ENCODE measurements around the gene MUSK.
"Not testable (repeated sequence)": the region's sequence is repeated elsewhere in the genome, so short reads cannot be mapped to it uniquely, and the experiment has no call there.

MUSK gene

DNA sequence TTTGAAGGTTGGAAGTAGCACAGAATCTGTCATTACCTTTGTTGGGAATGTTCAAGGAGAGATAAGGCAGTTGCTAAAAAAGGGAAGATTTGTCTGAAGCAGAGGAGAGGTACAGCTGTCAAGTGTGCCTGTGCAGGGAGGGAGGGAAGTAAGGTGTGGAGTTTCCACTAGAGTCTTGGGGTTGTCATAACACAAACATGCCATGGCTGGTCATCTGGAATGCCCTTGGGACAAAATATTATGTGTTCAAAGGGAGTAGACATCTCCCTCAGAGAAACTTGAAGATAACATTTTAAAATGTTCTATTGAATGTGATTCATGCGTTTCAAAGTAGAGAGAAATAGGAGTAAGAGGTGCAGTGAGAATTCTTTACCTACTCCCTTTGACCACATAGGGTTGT, 95.0 kb downstream of the MUSK start:
- DNase-seq (ENCODE audit: low read depth), result no peak

DNA sequence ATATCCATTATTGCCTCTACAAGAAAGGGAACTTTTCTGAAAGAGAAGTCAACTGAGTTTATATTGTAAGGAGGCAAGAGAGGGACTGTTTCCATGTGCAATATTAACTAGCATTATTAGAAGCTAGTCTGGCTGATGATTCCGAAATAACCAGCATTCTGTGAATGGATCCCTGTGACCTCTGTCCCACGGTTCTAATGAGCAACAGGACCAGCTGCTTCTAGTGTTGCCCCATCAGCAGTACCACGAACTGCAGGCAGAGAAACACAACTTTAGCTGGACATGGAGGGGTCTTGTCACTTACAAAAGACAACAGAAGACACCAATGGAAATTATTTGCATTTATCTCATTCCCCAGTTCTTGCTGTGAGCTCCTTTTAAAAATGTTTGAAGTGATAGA, 95.4 kb downstream of the MUSK start:
- DNase-seq (ENCODE audit: low read depth), result no peak

DNA sequence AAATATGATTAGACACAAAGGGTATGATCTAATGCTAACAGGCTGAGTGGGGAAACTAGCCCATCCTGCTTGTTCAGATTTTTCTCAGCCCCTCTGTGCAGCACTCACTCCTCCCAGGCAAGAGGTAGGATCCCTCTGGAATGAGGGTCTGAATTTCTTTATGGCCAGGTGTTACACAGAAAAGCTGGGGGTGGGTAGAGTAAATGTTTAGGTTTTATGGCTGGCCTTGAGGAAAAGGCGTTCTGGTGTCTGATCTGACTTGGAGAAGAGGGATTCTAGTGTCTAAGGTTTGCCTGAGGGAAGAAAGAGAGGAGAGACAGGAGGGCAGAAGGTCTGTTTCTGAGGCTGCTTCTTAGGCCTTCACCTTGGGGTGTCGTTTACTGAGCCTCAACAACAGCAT, 97.3 kb downstream of the MUSK start:
- DNase-seq (ENCODE audit: low read depth), result no peak

DNA sequence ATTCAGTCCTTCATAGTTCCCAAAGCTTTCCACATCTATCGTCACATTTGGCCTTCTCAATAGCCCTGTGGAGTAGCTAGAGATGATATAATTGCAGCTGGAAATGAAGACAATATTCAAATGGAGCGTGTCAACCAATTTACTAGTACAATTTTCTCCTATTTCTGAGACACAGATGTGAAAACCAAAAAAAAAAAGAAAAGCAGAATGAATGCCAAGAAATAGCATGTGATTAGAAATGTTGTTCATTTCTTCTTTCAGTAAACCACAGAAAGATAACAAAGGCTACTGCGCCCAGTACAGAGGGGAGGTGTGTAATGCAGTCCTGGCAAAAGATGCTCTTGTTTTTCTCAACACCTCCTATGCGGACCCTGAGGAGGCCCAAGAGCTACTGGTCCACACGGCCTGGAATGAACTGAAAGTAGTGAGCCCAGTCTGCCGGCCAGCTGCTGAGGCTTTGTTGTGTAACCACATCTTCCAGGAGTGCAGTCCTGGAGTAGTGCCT, 99.0 kb downstream of the MUSK start:
- DNase-seq (ENCODE audit: low read depth), result no peak

DNA sequence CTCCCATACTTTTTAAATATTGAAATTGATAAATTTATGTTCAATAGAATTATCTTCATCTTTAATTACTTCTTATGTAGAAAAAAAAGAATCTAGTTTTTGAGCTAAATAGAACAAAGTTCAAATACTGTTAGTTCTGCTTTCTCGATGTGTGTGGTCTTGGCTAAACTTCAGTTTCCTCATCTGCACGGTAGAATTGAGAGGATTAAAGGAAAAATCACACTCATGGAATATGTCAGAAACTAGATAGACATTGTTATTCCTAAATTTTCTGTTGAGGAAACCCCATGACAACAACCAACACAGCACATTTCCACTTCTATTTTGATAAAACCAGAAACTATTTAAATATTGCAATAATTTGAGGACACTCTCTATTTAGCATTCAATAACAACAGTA, 100.3 kb downstream of the MUSK start:
- no peak for DNase-seq (ENCODE audit: low read depth)

DNA sequence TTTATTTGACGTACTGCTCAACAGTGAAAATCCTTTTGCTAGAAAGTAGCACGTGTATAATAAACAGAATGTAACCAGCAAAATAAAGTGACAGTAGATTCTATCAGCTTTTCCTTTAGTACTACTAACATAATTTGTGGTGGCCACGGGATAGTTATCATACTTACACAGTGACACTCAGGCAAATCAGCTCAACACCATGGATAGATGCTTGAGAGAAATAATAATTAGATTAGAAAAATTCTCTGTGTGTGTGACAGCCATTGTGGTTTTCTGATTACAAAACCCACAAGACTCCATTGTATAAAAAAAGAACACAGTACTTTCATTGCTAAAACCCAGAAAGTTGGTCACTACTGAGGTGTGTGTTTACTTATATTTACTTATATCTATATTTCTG, 101.1 kb downstream of the MUSK start:
- no peak for DNase-seq (ENCODE audit: low read depth)

DNA sequence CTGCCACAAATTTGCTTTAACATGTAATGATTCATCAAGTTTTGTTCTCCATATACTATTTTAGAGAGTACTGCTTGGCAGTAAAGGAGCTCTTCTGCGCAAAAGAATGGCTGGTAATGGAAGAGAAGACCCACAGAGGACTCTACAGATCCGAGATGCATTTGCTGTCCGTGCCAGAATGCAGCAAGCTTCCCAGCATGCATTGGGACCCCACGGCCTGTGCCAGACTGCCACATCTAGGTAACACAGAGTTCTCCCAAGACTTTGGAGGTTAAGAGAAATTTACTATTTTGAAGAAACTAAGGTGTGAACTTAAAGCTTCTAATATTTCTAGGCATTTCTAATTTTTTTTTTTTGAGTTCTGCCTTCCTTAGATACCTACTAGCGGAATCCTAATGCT, 107.1 kb downstream of the MUSK start:
- DNase-seq (ENCODE audit: low read depth), result no peak

DNA sequence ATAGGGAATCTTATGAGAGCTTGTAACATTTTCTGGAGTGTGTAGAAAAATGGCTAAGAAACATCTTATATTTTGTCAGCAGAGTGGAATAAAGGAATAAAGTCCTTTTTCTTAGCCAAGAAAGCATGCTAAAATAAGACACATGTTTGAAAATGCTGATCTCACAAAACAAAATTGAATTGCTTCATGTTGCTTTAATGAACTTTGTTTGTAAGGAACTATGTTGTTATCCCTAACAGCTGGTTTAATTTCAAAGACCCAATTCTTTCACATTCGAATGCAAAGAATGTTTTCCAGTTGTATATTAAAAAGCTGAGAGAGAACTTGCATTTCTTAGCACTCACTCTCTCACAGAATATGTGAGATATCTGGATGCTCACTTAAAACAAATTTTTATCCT, 107.6 kb downstream of the MUSK start:
- DNase-seq (ENCODE audit: low read depth), result no peak

DNA sequence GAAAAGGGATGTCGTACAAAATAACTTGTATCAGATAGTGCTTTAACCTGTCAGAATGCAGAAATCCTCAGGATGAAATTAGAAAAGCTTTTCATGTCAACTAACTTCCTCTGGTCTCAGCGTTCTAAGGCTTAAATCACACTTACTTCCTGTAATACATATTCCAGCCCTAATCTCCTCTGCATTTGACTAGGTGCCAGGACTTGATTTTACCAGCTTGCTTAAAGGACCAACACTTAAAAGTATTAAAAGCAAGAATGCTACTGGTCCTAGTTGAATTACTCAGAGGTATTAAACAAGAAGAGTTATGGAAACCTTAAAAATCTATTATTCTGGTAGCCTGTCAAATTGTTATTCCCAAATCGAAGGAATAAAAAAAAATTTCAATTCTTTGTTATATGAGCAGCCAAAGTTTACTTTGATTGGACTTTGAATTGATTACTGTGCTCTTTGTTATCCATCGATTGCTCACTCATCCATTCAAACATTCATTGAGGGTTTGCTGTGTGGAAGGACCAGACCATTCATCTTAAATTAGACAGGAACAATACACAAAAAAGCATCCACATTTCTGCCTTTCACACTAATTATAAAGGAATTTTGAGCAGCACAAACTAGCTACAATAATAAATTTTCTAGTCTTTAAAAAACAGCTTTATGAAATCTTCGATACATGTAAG, 108.7 kb downstream of the MUSK start:
- no peak for DNase-seq (ENCODE audit: low read depth)

DNA sequence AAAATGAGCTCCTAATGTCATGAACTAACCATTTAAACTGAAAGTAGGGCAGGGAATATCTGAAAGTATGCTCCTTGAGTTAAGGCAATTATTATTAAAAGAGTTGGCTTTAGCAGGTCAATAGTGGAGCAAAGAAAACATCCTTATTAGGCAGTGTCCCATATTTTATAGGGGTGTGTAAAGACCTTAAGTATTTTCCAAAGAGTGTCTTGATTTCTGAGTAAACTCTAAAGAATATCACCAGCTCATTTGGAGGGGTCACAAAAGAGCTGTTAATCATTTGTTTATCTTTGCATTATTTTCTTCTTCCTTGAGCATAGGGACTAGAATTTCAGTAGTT, 109.3 kb downstream of the MUSK start:
- no peak for DNase-seq (ENCODE audit: low read depth)

DNA sequence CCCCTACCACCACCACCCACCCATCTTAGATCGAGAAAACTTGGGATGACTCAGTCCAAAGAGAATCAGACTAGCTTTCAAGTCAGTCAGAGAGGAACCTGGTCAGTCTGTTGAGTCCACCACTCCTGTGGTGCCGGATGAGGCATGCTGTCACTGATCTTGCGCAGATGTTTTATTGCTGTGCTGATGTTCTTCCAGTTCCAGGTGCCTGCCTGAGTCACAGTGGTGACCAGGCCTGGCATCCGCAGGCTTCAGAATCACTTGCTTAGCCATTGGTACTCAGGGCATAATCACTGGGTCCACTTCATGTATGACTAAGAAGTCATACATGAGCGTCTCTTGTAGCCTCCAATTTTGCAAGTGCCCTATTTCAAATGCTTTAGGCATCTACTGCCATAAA, 114.1 kb downstream of the MUSK start:
- no peak for DNase-seq (ENCODE audit: low read depth)

DNA sequence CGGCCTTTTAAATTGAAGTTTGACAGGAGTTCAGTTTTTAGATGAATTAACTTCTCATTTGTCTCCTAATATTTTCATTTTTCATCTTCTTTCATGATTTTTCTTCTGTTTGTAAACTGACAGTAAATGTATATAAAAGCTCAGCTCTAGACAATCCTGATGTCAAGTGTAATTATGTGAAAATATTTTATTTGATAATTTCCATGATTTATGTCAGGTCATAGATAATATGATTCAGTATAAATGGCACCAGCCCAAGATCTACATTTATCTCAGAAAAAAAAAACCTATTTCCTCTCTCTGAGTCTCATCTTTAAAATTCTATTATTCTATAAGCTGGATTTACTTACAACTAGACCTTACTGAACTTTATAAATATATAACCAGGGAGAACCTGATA, 115.7 kb downstream of the MUSK start:
- DNase-seq (ENCODE audit: low read depth), result no peak

DNA sequence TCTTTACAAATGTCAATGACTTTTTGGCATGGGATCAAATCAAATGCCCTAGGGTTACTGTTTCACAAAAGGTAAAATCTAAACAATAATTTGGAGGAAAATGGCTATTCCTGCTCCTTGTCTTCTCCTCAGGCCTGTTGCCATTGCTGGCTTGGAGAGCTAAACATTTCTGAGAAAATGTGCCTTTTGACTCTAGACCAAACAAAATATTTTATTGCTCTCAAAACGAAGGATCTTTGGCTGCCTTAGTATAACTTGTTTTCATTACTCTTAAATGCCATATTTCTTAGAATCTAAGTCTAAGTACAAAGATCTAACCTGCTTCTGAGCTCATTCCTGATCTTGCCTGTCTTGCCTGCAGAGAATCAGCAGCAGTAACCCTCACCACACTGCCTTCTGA, 116.6 kb downstream of the MUSK start:
- DNase-seq (ENCODE audit: low read depth), result no peak

DNA sequence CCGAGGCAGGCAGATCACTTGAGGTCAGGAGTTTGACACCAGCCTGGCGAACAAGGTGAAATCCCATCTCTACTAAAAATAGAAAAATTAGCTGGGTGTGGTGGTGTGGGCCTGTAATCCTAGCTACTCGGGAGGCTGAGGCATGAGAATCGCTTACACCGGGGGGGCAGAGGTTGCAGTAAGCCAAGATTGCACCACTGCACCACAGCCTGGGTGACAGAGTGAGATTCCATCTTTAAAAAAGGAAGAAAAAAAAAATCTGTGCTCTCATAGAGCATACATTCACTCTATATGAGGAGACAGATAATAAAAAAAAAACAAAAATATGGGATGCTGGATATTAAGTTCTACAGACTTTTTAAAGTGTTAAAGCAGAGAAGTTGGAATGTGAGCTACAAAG, 119.8 kb downstream of the MUSK start:
- not testable (repeated sequence) for DNase-seq (ENCODE audit: low read depth)

DNA sequence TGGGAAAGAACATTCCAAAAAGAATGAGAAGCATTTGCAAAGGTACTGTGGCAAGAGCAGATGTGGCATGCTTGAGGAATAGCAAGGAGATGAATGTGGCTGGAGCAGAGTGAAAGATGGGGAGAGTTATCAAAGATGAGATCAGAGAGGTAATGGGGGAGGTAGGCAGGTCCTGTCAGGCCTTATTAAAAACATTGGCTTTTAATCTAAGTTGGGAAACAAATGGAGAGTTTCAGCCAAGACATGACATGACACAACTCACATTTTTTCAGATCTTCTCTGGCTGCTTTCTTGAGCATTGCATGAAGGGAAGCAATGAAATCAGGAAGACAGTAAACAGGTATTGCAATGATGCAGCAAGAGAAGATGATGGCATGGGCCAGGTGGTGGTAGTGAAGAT, 120.3 kb downstream of the MUSK start:
- no peak for DNase-seq (ENCODE audit: low read depth)

DNA sequence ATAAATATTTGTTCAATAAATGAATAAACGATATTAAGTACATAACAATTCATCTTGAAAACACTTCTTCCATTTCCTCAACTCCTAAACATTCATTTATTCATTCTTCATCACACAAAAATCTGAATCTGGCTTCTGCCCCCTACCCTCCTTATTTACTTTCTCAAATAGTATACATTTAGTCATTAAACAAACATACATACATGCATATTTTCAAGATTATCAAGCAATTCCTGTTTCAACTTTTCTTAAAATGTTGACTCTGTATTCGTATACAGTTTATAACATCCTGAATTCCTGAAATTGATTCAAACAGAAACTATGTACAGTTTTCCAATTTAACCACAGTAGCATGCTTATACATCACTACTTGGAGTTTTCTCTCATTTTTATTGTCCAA, 129.0 kb downstream of the MUSK start:
- no peak for DNase-seq (ENCODE audit: low read depth)

DNA sequence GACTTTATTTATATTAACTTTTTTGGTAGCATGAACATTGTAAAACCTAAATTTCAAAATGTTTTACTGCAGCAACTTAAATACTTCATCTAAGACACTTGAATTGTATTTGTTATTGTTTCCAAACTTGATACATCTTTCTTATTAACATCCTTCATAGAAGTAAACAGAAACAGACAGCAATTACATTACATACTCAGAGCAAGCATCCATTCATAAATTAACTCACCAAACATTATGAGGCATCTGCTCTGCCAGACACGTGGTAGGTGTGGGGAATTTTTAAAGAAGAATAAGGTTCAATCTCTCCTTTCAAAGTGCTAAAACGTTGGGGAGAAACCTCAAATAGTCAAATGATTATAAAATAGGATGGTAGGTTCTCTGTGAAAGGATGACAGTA, 130.8 kb downstream of the MUSK start:
- DNase-seq (ENCODE audit: low read depth), result no peak

DNA sequence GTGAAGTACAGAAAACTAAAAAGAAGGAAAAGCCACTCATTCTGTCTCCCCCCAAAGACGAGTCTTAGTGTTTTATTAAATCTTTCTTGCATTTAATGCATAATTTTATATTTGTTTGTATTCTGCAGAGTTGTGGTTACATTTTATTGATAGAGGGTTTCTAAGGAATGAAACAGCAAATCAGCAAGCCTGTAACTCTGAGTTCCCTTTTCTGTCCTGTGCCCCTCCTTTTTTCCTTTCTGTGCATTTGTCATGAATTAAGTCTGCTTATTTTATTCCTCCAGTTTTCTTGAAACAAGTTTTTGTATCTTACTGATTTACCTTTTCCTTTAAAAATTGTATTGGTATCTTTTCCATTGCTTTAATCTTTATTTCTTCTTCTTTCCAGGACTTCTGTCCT, 132.8 kb downstream of the MUSK start:
- no peak for DNase-seq (ENCODE audit: low read depth)

DNA sequence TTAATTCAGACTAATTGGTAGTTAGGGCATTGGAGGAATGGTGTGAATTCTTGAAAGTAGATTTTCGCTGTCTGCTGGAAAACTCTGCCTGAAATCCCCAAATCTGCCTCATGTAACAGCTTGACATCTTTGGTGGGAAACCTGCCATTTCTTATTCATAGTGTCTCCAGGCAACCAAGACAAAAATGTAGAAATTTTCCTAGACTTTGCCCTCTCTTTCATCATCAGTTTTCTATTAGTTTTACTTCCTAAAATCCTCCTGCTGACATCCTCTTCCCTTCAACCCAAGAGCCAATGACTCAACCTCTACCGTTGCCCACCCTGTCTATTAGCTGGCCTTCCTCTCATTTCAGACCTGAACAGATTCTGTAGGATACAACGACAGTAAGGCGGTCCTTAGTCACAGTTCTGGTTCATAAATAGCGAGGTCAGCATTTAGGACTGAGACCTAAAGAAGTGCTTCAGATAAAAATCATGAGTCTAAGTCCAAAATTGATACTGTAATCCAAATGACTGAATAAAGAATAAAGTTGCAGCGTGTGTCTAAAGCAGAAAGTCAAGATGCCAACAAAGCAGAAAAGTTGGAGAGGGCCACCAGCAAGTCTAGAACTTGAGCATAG, 133.9 kb downstream of the MUSK start:
- no peak for DNase-seq (ENCODE audit: low read depth)

DNA sequence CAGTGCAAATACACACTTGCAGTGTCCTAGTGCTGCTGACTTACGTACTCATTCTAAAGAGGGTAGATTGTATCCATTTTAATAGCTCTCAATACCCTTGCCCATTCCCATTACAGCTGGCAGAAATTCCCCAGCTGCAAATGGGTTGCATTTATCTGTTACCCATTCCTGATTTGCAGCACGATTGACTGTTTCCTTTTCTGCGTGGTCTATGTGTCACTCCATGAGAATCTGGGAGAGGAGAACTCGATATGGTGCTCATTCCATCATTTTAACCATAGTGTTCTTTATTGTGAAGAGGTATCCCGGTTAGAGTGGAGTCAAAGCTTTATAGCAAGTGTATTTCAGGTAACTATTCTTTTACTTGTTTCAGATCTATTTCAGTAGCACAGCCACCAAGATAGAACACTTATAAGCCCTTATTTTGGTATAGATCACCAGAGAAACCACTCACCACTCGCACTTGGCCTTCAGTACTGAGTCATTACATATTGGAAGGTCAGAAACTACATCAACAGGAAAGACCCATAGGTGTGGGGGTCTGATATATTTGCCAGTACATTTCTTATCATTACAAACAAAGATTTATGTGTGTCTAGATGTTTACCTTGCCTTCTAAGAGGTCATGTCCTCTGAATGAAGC, 139.5 kb downstream of the MUSK start:
- DNase-seq (ENCODE audit: low read depth), result no peak

DNA sequence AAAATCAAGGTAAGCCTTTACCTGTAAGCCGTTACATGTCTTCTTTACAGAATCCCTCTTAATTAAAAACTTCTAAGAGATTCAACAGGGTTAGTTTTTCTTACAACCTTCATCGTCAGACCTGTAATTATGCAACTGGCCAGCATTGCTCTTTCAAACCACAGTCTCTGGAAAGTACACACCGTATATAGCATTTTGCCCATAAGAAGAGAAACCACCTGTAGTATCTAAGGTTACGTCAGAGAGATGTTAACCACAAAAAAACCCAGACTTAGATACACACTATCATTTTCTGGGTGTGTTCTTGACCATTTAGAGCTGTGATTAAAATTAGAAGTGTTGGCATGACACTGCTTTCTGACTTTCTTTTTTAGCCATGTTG, 140.0 kb downstream of the MUSK start:
- DNase-seq (ENCODE audit: low read depth), result no peak

DNA sequence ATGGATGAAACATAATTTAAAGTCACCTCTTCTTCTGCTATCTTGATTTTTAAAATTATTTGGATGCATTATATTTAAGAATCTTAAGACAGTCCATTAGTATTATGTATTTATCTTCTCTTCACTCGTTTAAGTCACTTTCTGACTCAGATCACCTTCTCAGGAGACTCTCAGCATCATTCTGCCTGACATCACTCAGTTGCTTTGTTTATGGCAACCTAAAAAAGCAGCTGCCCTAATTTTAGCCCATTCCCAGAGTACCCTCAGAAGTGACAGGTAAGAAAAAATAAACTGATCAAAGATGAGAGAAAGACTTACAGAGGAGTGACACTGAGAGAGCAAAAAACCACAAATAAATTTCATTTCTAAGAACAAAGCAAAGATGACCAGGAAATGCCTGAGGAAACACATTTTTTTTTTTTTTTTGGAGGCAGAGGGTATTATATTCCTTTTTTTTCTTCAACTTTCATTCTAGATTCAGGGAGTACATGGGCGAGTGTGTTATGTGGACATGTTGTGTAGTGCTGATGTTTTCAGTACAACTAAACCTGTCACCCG, 140.5 kb downstream of the MUSK start:
- DNase-seq (ENCODE audit: low read depth), result no peak

DNA sequence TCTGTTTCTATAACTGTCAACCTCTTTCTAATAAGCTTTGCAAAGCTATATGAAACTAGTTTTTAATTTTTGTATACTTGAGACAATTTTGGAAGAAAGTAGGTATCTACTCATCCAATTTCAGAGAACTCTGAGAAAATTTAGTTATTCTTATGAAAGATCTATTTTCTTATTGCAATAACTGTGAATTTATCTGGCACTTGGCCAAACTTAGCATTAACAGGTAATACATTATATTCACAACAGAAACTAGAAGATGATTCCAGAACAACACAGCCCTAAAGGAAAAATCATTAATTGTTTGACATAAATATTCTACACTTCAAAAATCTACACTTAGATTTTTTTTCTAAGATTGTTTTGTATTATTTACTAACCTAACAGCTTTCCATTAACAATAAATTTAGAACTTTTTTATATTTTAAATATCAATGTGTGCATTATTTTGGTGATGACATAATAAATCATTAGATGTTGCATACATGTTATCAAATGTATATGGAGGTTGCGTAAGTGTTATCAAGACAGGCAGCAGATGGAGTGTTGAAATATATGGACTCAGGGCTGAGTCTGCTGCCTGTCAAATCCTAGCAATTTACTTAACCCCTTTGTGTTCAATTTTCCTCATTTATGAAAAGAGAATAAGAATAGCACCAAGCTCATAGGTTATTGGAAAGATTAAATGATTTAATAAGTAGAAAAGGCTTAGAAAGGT, 141.8 kb downstream of the MUSK start:
- DNase-seq (ENCODE audit: low read depth), result no peak

Measured in activated gamma-delta T cell treated with anti-CD3 and anti-CD28 coated beads, Interleukin-2, amount 50 U/mL, for 16 hours (primary cell).